Measurements from ENCODE around the gene LMBR1.
"Not testable (repeated sequence)": the region's sequence is repeated elsewhere in the genome, so short reads cannot be mapped to it uniquely, and the experiment has no call there.

LMBR1 gene

DNA sequence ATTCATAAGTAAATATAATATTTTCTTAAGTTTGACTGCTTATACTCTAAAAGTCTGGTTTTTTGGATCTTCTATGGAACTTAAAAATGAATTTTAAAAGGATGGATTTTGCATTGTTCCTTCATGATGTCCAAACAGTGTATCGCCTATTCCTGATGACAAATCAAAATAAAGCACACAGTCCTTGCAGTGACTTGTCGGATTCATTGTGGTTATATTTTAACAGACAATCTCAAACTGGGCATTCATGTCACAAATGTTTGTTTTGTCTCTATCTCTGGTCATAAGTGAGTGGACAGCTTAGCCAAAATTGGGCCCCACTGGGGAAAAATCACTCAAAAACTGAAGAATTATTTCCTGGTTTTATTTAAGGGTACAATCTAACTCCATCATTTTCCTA is 74.8 kb downstream of the LMBR1 start:
- in situ Hi-C loops (cut with MboI; ENCODE audit: low sequenced_read_pairs, unreplicated experiment): loop anchor here (25.0 kb wide), 1 partner anchor 1006 kb away; the partner anchor contains the start of gene SHH
- DNase-seq (ENCODE audit: low spot score): no peak
- TF ChIP-seq, protein P1, sequence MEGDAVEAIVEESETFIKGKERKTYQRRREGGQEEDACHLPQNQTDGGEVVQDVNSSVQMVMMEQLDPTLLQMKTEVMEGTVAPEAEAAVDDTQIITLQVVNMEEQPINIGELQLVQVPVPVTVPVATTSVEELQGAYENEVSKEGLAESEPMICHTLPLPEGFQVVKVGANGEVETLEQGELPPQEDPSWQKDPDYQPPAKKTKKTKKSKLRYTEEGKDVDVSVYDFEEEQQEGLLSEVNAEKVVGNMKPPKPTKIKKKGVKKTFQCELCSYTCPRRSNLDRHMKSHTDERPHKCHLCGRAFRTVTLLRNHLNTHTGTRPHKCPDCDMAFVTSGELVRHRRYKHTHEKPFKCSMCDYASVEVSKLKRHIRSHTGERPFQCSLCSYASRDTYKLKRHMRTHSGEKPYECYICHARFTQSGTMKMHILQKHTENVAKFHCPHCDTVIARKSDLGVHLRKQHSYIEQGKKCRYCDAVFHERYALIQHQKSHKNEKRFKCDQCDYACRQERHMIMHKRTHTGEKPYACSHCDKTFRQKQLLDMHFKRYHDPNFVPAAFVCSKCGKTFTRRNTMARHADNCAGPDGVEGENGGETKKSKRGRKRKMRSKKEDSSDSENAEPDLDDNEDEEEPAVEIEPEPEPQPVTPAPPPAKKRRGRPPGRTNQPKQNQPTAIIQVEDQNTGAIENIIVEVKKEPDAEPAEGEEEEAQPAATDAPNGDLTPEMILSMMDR (IDR thresholded peaks at IDR 0.05; ENCODE audit: borderline replicate concordance, control extremely low read depth, extremely low read depth, insufficient read depth, missing control alignments): no peak

DNA sequence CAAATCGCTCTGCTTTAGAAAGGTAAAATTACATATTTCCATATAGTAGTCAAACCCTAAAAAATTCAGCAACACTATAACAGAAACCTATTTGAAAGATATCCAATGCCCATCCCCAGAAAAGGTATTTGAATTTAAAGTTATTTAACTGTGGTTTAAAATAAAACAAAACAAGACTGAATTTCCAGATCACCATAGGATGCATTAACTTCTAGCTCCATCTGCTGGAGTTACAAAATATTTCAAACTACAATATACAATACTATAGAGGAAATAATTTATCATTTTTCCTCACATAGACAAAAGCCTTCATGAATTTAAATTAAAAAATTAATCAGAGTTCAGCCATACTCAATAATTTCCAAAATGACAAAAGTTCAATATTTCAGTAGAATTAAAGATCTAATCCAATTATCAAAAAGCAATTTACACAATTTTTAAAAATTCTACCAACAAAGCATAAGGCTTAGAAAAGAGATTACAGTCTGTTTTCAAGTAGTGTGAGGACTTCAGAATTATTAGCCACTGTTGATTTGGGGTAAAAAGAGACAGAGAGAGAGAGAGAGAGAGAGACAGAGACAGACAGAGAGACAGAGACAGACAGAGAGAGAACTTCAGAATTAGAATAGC is 75.9 kb downstream of the LMBR1 start:
- in situ Hi-C loops (cut with MboI; ENCODE audit: low sequenced_read_pairs, unreplicated experiment): loop anchor here (25.0 kb wide), 1 partner anchor 1005 kb away; the partner anchor contains the start of gene SHH
- TF ChIP-seq, protein P1 (IDR thresholded peaks at IDR 0.05; ENCODE audit: borderline replicate concordance, control extremely low read depth, extremely low read depth, insufficient read depth, missing control alignments): peak; percentile 6
- peak; percentile 25 for DNase-seq (ENCODE audit: low spot score)

- no peak for DNase-seq (ENCODE audit: low spot score)
- TF ChIP-seq, protein P1 (IDR thresholded peaks at IDR 0.05; ENCODE audit: borderline replicate concordance, control extremely low read depth, extremely low read depth, insufficient read depth, missing control alignments): no peak
- in situ Hi-C loops (cut with MboI; ENCODE audit: low sequenced_read_pairs, unreplicated experiment): loop anchor here (25.0 kb wide), 1 partner anchor 999 kb away; the partner anchor contains the start of gene SHH
Measured at GRCh38 chr7:156811706-156812105, 81.3 kb downstream of the LMBR1 start.

GRCh38 chr7:156803656-156804055 is 89.3 kb downstream of the LMBR1 start:
- DNase-seq (ENCODE audit: low spot score): not testable (repeated sequence)
- in situ Hi-C loops (cut with MboI; ENCODE audit: low sequenced_read_pairs, unreplicated experiment): loop anchor here (25.0 kb wide), 1 partner anchor 991 kb away; the partner anchor contains the start of gene SHH

DNA sequence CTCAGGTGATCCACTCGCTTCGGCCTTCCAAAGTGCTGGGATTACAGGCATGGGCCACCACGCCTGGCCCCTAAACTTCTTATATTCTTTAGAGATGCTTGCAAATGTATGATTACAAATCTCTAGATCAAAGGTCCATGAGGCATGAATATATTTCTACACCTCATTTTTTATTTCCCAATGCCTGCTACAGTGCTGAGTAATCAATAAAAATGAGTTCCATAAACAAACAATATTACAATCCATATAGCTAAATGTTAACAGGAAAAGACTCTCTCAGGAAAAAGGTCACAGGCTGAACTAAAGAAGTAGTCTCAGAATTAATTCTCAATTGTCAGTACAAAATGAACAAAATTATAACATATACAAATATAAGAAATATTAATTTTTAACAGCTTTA is 90.8 kb downstream of the LMBR1 start:
- DNase-seq (ENCODE audit: low spot score): no peak
- TF ChIP-seq, protein P1 (IDR thresholded peaks at IDR 0.05; ENCODE audit: borderline replicate concordance, control extremely low read depth, extremely low read depth, insufficient read depth, missing control alignments): no peak
- in situ Hi-C loops (cut with MboI; ENCODE audit: low sequenced_read_pairs, unreplicated experiment): loop anchor here (25.0 kb wide), 1 partner anchor 990 kb away; the partner anchor contains the start of gene SHH

DNA sequence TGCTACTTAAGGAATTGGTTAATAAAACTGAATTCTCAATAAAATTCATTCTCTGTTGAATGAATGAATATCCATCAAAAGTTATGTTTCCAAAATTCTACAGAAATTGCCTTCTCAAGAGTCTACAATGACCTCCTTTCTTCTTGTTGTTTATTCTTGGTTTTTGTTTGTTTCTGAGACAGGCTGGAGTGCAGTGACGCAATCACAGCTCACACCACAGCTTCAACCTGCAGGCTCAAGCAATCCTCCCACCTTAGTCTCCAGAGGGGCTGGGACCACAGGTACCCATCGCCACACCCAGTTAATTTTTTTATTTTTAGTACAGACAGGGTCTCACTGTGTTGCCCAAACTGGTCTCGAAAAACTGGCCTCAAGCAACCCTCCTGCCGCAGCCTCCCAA is 97.6 kb downstream of the LMBR1 start:
- TF ChIP-seq, protein P1 (IDR thresholded peaks at IDR 0.05; ENCODE audit: borderline replicate concordance, control extremely low read depth, extremely low read depth, insufficient read depth, missing control alignments): no peak
- DNase-seq (ENCODE audit: low spot score): no peak
- in situ Hi-C loops (cut with MboI; ENCODE audit: low sequenced_read_pairs, unreplicated experiment): no loop called here

DNA sequence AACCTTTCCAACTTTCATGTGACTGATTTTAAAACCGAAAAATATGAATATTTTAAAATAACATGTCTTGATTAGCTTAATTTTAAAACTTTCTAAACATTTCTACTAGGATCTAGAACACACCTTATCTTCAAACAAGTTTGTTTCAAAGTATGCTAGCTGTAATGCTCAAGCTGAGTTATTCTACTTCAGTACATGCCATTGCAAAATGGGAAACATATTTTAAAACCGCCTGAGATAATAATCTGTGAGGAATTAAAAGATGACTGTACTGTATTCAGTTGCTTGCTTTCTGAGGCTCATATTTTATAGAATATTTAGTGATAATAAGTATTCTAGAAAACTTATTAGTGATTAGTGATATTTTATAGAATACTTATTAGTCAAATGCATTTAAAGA is 99.6 kb downstream of the LMBR1 start:
- in situ Hi-C loops (cut with MboI; ENCODE audit: low sequenced_read_pairs, unreplicated experiment): no loop called here
- TF ChIP-seq, protein P1 (IDR thresholded peaks at IDR 0.05; ENCODE audit: borderline replicate concordance, control extremely low read depth, extremely low read depth, insufficient read depth, missing control alignments): no peak
- DNase-seq (ENCODE audit: low spot score): no peak
